PC-9 (cell line): ENCODE data around the gene CTDSP2. TPM values are rescaled to one million over a fixed set of nuclear protein-coding genes. Genes with fewer than 3 reads are reported as not detected.

Experiments used
- Bru-seq: library from RNA; stranded (reverse); fragments of 400-500 nt; gene quantifications from one replicate; lab custom pipeline; 2021; lab: Mats Ljungman, UMichigan
- BruChase-seq, 2 experiments: library from RNA; stranded (reverse); fragments of 400-500 nt; gene quantifications; one replicate each; lab custom pipeline; 2021; lab: Mats Ljungman, UMichigan
- BruUV-seq: library from RNA; stranded (reverse); fragments of 400-500 nt; replicated peaks from 2 replicates; lab custom pipeline; 2021; lab: Mats Ljungman, UMichigan
- CTCF ChIA-PET: fragments of 300-600 bp; sonication (Branson Sonifier 250); formaldehyde crosslinking; loops from one replicate; lab custom pipeline; 2022; ENCODE audit warnings: antibody characterized with exemption; lab: Charles Lee
- POLR2A ChIA-PET: fragments of 300-600 bp; sonication (Branson Sonifier 250); formaldehyde crosslinking; loops from one replicate; lab custom pipeline; 2022; ENCODE audit warnings: antibody characterized with exemption; ENCODE audit not compliant: unreplicated experiment; lab: Charles Lee
- DNase-seq, 2 experiments: peaks; one replicate each; pipeline versions ENCODE4 v3.0.0 to v3.0.0-alpha.2; 2015 to 2022; ENCODE audit warnings: mixed read lengths in 1 of 2
- H2AFZ ChIP-seq: fragments of 200-600 bp; sonication (generic); 2 replicates; pipeline ENCODE4 v1.8.1; 2017; ENCODE audit warnings: antibody characterized with exemption
- H3F3A ChIP-seq: fragments of 200-600 bp; sonication (generic); 2 replicates; pipeline ENCODE4 v1.8.1; 2017; ENCODE audit warnings: antibody characterized with exemption, mild to moderate bottlenecking, low read depth; ENCODE audit not compliant: insufficient read depth
- H3K27ac ChIP-seq: fragments of 200-600 bp; sonication (generic); 2 replicates; pipeline ENCODE4 v1.6.1; 2016; ENCODE audit warnings: mixed run types
- H3K27me3 ChIP-seq: fragments of 200-600 bp; sonication (generic); 2 replicates; pipeline ENCODE4 v1.6.1; 2016; ENCODE audit warnings: low read depth, mixed run types; ENCODE audit not compliant: insufficient read depth
- H3K36me3 ChIP-seq: fragments of 200-600 bp; sonication (generic); 2 replicates; pipeline ENCODE4 v1.6.1; 2016; ENCODE audit warnings: low read depth, mixed run types
- H3K4me1 ChIP-seq: fragments of 200-600 bp; sonication (generic); replicated peaks from 2 replicates; pipeline ENCODE4 v1.6.1; 2016; ENCODE audit warnings: mixed run types; ENCODE audit not compliant: insufficient read depth
- H3K4me2 ChIP-seq: fragments of 200-600 bp; sonication (generic); 2 replicates; pipeline ENCODE4 v1.6.1; 2017; ENCODE audit warnings: mixed run types
- H3K4me3 ChIP-seq: fragments of 200-600 bp; sonication (generic); 2 replicates; pipeline ENCODE4 v1.6.1; 2016; ENCODE audit warnings: mixed run types
- H3K79me2 ChIP-seq: fragments of 200-600 bp; sonication (generic); 2 replicates; pipeline ENCODE4 v1.6.1; 2017; ENCODE audit warnings: low read depth, mixed run types
- H3K9me2 ChIP-seq: fragments of 200-600 bp; sonication (generic); 2 replicates; pipeline ENCODE4 v1.8.1; 2017; ENCODE audit warnings: mild to moderate bottlenecking; ENCODE audit not compliant: insufficient read depth
- H3K9me3 ChIP-seq: fragments of 200-600 bp; sonication (generic); 2 replicates; pipeline ENCODE4 v1.8.1; 2016; ENCODE audit warnings: low read depth; ENCODE audit not compliant: insufficient read depth
- H4K20me1 ChIP-seq: fragments of 200-600 bp; sonication (generic); 2 replicates; pipeline ENCODE4 v1.8.1; 2017; ENCODE audit not compliant: insufficient read depth
- CTCF ChIP-seq: fragments of 200-600 bp; sonication (generic); conservative IDR thresholded peaks from 2 replicates; pipeline ENCODE4 v1.6.1; 2017; ENCODE audit warnings: mixed run types, antibody characterized with exemption, mild to moderate bottlenecking, moderate library complexity
- EZH2 ChIP-seq: fragments of 200-600 bp; sonication (generic); IDR thresholded peaks from 2 replicates; pipeline ENCODE4 v1.8.0; 2017; ENCODE audit warnings: antibody characterized with exemption, low read depth
- intact Hi-C: fragments of 100-400 bp; cut with micrococcal nuclease; formaldehyde crosslinking; loops from one replicate; pipeline ENCODE4 v1.10.0; 2022; ENCODE audit not compliant: unreplicated experiment
- long read RNA-seq: library from polyadenylated mRNA; stranded (forward); transcript quantifications from one replicate; pipeline ENCODE4 v2.0.0, GENCODE V29; 2022
- total RNA-seq: library from RNA; stranded (reverse); gene quantifications from 2 replicates; pipeline ENCODE4 v1.2.3, GENCODE V29; 2021

The CTDSP2 gene
- total RNA-seq (102 and 107 TPM in 2 replicates), Bru-seq, nascent RNA (percentile 78 among the genes with signal in this experiment), BruChase-seq, experiment 1, labeled RNA remaining after a 2-hour chase (percentile 85 among the genes with signal in this experiment), BruChase-seq, experiment 2, labeled RNA remaining after a 6-hour chase (percentile 93 among the genes with signal in this experiment)
- long read RNA-seq, full-length matches to known transcripts, result 28 of 69 reads
- long read RNA-seq, partial matches to known transcripts, result 4 of 69 reads
- long read RNA-seq, other reads (novel, unspliced or antisense), result 37 of 69 reads

DNA sequence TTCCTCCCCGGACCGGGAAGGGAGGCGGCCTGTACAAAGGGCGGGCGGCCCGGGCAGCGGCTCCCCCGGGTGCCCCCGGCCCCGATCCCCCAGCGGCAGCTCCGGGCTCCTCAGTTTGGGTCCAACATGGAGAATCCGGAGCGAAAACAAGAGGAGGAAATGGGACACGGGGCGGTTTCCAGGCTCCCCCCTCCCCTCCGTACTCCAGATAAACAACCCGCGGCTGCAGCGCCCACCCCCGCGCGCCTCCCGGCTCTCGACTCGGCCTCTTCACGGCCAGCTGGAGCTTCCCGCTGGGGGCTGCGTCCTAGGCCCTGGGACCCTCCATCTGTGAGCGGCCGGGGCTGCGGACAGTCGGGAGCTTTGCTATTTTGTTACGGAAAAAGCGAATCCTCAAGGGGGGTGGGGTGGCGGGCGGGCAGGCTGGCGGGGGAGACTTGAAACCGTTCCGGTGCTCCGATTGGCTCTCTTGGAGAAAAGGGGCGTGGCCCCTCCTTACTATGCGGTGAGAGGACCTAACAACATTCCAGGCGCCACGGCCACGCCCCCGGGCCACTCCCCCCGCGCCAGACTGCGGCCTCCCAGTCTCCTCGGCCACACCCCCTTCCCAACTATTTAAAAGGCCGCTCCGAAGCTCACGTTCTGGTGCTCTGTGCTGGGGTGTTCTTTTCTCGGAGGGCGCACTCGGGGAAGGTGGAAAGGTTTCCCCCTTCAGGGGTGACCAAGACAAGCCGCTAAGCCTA is at the start of gene CTDSP2:
Gene CTDSP2 (minus strand): TSS at position 153 of the 743 bp plus-strand sequence. CDS start 294 bp downstream, outside the sequence.
- Histone ChIP-seq H3K36me3 (peaks cover 3% of the 10 kb centered on the region; the same call in 1 of the 2 replicates), H3K4me3 (peak within 1 kb of the TSS; percentile 100), H3K79me2 (peaks cover 47% of the 10 kb centered on the region), H2AFZ (peak within 1 kb of the TSS; percentile 97), H3K9me2 (no peaks in the 10 kb centered on the region), H4K20me1 (peaks cover 28% of the 10 kb centered on the region), H3K27ac (peak within 1 kb of the TSS; percentile 79), H3K4me2 (peak within 1 kb of the TSS; percentile 87), H3F3A (no peaks in the 10 kb centered on the region), H3K4me1 (peaks cover 15% of the 10 kb centered on the region), H3K9me3 (no peaks in the 10 kb centered on the region), H3K27me3 (no peaks in the 10 kb centered on the region)
- ChIA-PET CTCF (interaction anchor here (0.6 to 1.7 kb wide), 4 partner anchors 11 to 65 kb away, joined by 4 to 8 read pairs (median 6); no protein-coding TSS in a partner anchor), POLR2A (interaction anchor here (0.5 to 0.7 kb wide), 4 partner anchors 18 to 464 kb away, joined by 3 to 13 read pairs (median 5); no protein-coding TSS in a partner anchor)
- TF ChIP-seq EZH2 (no peak), CTCF (no peak)
- peak; percentile 91 to 97 for DNase-seq
- intact Hi-C loops, result loop anchor here (2.0 kb wide), 2 partner anchors 18 to 50 kb away; no protein-coding TSS in a partner anchor
- BruUV-seq, result no TSS peak

DNA sequence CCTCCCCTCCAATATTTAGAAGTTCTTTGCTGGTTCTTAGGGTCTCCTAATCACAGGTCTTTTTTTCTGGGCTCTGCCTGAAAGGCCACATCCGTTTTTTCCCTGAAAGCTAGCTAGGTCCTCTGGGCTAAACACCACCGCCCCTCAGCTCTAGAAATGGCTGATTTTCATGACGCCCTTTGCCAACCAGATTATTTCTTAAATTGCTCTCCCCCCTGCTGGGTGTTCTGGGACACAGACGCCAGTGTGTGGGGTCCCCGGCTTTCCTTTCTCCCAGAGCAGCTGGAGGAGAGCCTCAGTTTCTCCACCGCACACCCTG is 49.5 kb upstream of the CTDSP2 start:
- Histone ChIP-seq H3K9me3 (no peaks in the 10 kb centered on the region), H3K9me2 (no peaks in the 10 kb centered on the region), H3K27ac (no peak overlapping the region), H3K4me3 (peak overlapping the region; percentile 65), H3F3A (peaks cover 24% of the 10 kb centered on the region), H2AFZ (peak overlapping the region; percentile 84), H3K4me2 (peak overlapping the region; percentile 92), H3K79me2 (no peaks in the 10 kb centered on the region), H3K4me1 (peaks cover 60% of the 10 kb centered on the region), H3K27me3 (no peaks in the 10 kb centered on the region), H3K36me3 (no peaks in the 10 kb centered on the region), H4K20me1 (no peaks in the 10 kb centered on the region)
- no peak for DNase-seq
- ChIA-PET CTCF (interaction anchor here (1.1 kb wide), 1 partner anchor 52 kb away, joined by 6 read pairs; no protein-coding TSS in a partner anchor), POLR2A (interaction anchor here (0.6 kb wide), 1 partner anchor 31 kb away, joined by 3 read pairs; no protein-coding TSS in a partner anchor)
- TSS peak; percentile 49 for BruUV-seq
- intact Hi-C loops, result loop anchor here (2.0 kb wide), 2 partner anchors 49 to 65 kb away; partner anchors contain the start of gene CTDSP2
- no peak for TF ChIP-seq EZH2
- TF ChIP-seq CTCF, result no peak
